ENCODE results near the gene PTPRD.

The PTPRD gene

DNA sequence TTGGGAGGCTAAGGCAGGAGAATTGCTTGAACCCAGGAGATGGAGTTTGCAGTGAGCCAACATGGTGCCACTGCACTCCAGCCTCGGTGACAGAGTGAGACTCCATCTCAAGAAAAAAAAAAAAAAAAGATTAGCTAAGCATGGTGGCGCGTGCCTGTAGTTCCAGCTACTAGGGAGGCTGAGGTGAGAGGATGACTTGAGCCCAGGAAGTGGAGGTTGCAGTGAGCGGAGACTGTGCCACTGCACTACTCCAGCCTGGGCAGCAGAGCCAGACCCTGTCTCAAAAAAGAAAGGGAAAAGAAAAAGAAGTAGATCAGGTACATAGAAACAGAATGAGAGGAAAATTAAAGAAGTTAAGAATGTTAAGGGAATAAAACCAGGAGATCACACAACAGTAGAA is 1886.1 kb downstream of the PTPRD start:
- no peak overlapping the region for H3K4me3 ChIP-seq (ENCODE audit: low read depth, low read length)
- CTCF ChIA-PET = no interaction called here
- TF ChIP-seq, protein P1, sequence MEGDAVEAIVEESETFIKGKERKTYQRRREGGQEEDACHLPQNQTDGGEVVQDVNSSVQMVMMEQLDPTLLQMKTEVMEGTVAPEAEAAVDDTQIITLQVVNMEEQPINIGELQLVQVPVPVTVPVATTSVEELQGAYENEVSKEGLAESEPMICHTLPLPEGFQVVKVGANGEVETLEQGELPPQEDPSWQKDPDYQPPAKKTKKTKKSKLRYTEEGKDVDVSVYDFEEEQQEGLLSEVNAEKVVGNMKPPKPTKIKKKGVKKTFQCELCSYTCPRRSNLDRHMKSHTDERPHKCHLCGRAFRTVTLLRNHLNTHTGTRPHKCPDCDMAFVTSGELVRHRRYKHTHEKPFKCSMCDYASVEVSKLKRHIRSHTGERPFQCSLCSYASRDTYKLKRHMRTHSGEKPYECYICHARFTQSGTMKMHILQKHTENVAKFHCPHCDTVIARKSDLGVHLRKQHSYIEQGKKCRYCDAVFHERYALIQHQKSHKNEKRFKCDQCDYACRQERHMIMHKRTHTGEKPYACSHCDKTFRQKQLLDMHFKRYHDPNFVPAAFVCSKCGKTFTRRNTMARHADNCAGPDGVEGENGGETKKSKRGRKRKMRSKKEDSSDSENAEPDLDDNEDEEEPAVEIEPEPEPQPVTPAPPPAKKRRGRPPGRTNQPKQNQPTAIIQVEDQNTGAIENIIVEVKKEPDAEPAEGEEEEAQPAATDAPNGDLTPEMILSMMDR (IDR thresholded peaks at IDR 0.05; ENCODE audit: insufficient read depth, low read length, missing control alignments) = no peak
- DNase-seq (ENCODE audit: low read depth, low spot score) = no peak
- POLR2A ChIA-PET = no interaction called here

DNA sequence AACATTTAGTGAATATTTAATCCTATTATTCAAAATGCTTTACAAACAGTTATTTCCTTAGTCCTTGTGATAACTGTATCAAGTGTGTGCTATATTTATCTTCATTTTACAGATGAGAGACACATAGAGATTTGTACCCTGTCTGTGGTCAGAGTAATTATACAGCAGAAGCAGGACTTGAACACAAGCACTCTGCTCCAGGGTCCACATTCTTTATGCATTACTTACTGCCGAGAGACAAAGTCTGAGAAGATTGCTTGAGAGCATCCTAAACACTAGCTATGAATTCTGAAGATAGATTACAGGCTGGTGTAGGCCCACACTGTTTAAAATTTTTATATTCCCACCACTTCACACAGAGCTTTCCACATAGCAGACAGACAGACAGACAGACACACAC is 1887.2 kb downstream of the PTPRD start:
- no peak for DNase-seq (ENCODE audit: low read depth, low spot score)
- no peak overlapping the region for H3K4me3 ChIP-seq (ENCODE audit: low read depth, low read length)
- TF ChIP-seq, protein P1 (IDR thresholded peaks at IDR 0.05; ENCODE audit: insufficient read depth, low read length, missing control alignments) = no peak
- POLR2A ChIA-PET = no interaction called here
- CTCF ChIA-PET = no interaction called here

DNA sequence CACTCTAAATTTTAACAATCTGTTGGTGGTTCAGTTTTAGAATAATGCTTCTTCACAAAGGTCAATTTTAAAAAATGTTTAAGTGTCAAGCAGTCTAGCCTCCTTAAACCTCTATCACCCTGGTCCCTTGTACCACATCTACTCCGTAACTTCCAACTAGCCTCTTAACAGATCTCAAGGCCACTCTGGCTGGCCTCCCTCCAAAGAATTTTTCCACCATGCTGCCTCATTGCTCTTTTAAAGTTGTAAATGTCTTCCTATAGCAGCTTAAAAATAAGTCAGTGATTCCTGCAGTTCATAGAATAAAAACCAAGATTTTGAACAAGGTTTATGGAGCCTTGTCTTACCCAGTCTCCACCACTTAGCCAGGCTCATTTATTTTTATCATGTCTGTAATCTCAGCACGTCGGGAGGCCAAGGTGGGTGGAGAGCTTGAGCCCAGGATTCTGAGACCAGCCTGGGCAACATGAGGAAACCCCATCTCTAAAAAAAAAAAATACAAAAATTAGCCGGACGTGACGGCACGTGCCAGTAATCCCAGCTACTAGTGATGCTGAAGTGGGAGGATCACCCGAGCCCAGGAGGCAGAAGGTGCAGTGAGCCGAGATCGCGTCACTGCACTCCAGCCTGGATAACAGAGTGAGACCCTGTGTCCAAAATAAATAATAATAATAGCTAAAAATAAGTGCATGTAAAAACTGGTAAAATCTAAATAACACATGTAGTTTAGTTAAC is 1888.4 kb downstream of the PTPRD start:
- CTCF ChIA-PET = no interaction called here
- POLR2A ChIA-PET = no interaction called here

DNA sequence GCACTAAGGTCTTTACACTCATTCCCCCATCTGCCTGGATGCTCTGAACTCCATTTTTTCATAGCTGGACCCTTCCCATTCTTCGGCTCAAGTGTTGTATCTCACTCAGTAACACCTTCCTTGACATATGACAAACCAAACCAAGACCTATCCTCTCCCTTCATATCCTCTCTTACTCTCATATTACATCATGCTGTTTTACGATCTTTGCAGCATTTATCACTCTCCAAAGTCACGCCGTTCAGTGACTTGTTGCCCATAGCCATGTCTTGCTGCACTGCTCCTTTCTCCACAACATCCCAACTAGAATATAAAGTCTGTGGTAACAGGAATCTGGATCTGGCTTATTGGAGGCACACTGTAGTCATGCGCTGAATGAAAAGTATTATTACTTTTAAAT is 1889.6 kb downstream of the PTPRD start:
- TF ChIP-seq, protein P1 (IDR thresholded peaks at IDR 0.05; ENCODE audit: insufficient read depth, low read length, missing control alignments) = no peak
- DNase-seq (ENCODE audit: low read depth, low spot score) = no peak
- POLR2A ChIA-PET = no interaction called here
- no peak overlapping the region for H3K4me3 ChIP-seq (ENCODE audit: low read depth, low read length)
- CTCF ChIA-PET = no interaction called here

More for the DNA sequence above, 1888.4 kb downstream of the PTPRD start:
- TF ChIP-seq, protein P1 (IDR thresholded peaks at IDR 0.05; ENCODE audit: insufficient read depth, low read length, missing control alignments) = no peak
- no peak for DNase-seq (ENCODE audit: low read depth, low spot score)
- H3K4me3 ChIP-seq (ENCODE audit: low read depth, low read length) = no peak overlapping the region

DNA sequence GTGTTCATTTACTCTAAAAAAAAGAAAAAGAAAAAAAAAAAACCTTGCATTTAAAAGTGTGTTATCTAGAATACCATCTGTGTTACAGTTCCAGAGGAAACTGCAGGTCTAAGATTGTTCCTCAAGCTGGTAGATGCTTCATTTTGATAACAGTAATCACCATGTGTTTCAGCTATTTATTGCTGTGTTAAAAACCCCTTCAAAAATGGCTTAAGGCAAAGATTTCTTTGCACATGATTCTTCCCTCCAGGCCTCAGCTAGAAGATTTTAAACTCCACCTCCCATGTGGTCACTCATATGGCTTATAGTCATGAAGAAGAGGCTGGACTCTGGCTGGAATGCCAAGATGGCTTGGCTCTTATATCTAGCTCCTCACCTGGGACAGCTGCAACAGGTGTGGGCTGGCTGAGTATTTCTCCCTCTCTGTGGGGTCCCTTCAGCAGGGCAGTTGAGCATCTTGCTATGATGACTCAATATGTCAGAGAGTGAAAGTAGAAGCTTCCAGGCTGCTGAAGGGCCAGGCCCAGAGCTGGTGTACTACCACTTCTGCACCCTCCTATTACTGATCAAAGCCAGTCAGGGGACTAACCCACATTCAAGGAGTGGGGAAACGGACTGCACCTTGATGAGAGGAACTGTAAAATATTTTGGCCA is 1892.8 kb downstream of the PTPRD start:
- H3K4me3 ChIP-seq (ENCODE audit: low read depth, low read length) = no peak overlapping the region
- no peak for DNase-seq (ENCODE audit: low read depth, low spot score)
- CTCF ChIA-PET = no interaction called here
- TF ChIP-seq, protein P1 (IDR thresholded peaks at IDR 0.05; ENCODE audit: insufficient read depth, low read length, missing control alignments) = no peak
- POLR2A ChIA-PET = no interaction called here

DNA sequence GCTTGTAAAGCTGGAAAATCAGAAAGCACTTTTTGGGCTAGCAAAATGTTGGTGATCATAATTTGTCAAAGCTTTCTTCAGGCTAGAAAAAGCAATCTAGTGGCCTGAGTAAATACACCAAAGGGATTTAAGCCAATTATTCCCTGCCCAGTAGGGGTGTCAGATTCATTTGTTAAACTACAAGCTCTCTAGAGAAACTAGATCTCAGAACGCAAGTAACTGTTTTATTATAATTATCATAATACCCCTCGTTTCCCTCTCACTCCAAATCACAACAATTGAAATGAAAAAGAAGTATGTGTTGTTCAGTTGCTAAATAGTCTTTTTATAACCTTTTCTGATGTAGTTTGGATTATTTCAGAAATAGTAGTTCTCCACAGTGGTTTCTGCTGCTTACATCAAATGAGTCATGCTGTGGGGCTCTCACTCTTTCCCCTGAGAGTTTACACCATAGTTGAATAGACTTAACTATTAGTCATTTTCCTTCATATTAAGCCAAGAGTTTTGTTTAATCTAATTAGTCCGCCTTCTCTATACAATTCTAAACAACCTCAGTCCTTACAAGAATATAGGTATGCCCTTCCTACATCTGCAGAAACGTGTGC is 1894.6 kb downstream of the PTPRD start:
- no peak for DNase-seq (ENCODE audit: low read depth, low spot score)
- no peak overlapping the region for H3K4me3 ChIP-seq (ENCODE audit: low read depth, low read length)
- TF ChIP-seq, protein P1 (IDR thresholded peaks at IDR 0.05; ENCODE audit: insufficient read depth, low read length, missing control alignments) = no peak
- ChIA-PET CTCF (no interaction called here), POLR2A (no interaction called here)

All from AG04449 (cell line).